Measurements from ENCODE around the gene SLC50A1.

The SLC50A1 gene

GRCh38 chr1:155172732-155173477, 37.3 kb downstream of the SLC50A1 start, which contains the start of gene KRTCAP2:
TSS of gene KRTCAP2 (minus strand) at chr1:155173304. CDS start at chr1:155173224, 80 bp downstream.
- DNase-seq, result peak; percentile 73 to 86

DNA sequence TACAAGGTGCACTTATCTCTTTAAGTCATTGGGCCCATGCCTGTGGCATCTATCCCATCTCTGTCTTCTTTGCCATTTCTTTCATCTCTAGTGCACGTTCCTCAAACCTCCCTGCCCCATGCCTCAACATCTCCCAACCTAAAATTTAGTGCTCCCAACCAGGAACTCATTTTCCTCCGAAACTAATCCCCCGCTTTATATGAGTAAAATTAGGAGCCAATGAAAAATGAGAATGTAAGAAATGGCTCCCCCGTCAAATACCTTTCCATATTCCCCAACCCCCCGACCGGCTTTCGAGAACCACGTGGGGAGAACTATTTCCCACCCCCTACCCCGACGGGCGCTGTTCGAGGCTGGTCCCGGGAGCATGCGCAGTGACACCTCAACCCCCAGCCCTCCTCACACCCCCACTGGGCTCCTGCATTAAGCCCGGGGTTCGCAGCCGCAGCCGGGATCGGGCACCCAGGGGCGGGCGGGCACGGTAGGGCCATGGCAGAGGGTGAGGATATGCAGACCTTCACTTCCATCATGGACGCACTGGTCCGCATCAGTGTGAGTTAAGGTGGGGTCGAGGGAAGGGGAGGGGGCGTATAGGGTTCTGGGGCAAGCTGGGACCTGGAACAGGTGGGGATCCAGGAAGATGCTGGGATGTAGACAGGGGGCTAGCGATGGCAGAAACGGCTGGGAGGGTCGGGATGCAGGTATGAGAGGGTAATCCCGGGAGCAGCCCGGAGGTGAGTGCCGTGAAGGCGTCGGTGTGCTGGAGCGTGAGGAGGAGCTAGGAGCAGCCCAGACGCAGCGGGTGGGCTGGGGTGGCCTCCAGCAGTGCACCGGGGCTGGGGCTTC, 38.0 kb downstream of the SLC50A1 start, which contains the start of gene TRIM46:
Gene TRIM46 (plus strand): TSS at position 372 of the 846 bp plus-strand sequence. CDS start 118 bp downstream, at position 490.
- DNase-seq, result no peak

DNA sequence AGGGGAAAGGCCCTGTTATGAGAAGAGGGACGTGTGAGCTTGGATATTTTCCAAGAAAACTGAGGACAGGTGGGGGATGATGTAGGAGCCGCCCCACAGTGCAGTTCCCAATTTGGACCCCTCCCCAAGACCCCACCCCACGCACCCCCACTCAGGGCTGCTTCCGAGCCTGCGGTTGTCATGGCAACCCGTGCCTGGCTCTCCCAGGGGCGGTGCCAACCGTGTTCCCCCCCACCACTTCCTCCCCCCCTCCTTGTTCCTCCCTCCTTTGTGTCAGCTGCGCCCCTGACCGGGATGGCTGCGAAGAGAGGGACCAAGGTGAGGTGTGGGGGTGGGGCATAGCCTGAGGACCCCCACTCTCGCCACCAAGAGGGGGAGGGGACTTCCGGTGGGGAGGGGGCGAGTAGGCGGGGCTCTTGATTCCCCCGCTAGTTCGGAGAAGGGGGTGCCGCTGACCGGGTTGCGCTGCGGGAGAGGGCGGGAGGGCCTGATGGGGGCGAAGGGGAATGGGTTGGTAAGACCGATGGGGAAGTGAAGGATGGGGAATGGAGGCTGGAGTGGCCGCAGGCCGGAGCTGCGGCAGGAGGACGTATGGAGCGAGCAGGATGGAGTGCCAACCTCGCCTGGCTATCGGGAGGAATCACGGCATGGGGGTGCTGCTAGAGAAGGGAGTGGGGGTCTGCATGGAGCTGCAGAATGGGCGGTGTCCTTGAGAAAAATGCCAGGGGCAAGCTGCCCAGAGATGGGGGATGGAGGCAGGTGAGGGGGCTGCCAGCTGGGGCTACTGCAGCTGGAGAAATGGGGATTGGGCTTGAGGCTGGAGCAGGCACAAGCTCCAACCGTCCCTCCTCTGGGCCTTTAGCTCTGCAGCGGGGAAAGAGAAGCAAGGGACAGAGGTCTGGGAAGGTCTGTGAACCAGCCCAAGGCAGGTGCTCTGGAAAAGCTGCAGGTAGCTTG, 39.0 kb downstream of the SLC50A1 start:
- no peak for DNase-seq

GRCh38 chr1:155175281-155175926, 39.8 kb downstream of the SLC50A1 start:
- no peak for DNase-seq

- DNase-seq, result no peak
Observed at GRCh38 chr1:155175927-155176371, 40.3 kb downstream of the SLC50A1 start.

GRCh38 chr1:155176544-155177071, 41.0 kb downstream of the SLC50A1 start:
- peak; percentile 44 to 50 for DNase-seq

DNA sequence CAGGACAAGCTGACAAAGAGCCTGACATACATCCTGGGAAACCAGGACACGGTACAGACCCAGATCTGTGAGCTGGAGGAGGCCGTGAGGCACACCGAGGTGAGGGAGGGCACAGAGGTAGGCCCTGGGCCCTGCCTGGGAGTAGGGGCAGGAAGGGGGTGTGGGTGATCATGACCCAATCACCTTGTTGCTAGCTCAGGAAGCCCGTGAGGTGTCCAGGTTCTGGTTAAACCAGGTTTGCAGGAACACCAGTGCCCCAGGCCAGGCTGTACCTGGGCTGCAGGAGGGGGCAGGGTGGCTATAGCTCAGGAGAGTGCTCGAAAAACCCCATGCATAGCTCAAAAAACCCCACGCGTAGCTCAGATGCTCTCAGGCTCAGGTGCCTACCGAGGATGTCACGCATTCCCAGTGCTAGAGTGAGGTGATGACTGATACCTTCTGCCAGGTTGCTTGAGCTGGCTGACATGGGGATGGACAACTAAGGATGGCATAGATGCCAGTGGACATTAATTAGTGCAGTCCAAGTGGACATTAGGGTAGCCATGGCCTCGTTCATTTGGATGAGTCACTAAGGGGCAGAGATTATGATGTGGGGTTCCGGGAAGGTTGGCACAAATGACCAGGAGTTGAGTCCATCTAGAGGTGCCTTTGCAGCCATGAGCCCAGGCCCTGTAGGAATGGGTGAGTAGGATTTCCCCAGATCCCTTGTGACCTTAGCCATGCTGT, 41.7 kb downstream of the SLC50A1 start:
- DNase-seq, result no peak

- no peak for DNase-seq
Observed at GRCh38 chr1:155177918-155178281, 42.2 kb downstream of the SLC50A1 start.

DNA sequence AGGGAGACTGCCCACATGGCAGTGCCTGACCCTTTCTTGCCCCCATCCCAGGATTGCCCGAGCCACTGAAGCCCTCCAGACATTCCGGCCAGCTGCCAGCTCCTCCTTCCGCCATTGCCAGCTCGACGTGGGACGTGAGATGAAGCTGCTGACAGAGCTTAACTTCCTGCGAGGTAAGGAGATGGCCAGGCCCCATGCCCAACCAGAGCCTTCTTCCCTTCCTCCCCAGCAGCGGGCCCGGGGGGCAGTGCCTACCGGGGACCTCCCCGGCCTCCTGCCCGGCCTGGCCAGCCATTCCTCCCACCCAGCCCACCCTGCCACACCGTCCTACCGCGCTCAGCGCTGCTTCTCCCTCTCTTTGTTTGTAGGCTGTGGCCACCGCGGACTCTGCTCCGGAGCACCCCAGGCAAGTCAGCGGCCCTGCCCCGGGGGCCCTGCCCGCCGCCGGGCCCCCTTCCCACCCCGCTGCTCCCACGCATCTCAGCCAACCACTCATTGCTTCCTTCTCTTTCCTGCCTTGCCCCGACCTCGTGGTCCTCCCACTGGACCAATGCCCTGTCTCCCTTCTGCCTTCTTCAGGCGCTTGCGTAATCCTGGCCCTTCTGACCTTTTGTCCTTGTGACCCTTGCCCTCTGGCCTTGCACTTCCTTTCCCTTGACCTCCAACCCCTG, 42.9 kb downstream of the SLC50A1 start:
- DNase-seq, result peak in 1 of 2 donors; percentile 25

DNA sequence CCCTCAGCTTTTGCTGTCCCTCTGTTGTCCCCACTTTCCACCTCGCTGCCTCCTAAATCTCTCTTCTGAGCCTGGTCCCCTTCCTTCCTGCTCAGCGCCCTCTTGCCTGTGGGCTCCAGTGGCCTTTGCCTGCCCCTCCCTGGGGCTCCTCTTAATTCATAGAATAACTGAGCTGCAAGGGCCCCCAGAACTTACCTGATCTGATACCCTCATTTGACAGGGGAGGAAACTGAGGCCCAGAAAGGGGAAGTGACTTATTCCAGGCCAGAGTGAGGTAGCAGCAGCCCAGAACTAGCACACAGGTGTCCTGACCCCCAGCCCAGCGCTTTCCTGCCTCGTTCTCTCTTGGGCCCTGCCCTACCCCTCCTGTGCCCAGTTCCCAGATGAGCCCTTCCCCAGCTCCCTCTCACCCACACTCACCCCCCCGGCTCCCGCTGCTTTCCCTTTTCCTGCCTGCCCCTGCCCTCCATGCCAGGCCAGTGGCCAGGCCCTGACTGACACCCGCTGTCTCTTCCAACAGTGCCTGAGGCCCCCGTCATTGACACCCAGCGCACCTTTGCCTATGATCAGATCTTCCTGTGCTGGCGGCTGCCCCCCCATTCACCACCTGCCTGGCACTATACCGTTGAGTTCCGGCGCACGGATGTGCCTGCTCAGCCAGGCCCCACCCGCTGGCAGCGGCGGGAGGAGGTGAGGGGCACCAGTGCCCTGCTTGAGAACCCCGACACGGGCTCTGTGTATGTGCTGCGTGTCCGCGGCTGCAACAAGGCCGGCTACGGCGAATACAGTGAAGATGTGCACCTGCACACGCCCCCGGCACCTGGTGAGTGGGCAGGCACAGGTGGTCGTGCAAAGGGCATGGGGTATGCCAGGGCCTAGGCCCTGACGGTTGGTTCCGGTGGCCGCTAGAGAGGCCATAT, 43.7 kb downstream of the SLC50A1 start:
- DNase-seq, result no peak

- DNase-seq, result no peak
Observed at GRCh38 chr1:155181371-155182051, 45.9 kb downstream of the SLC50A1 start.

- DNase-seq, result no peak
Observed at GRCh38 chr1:155182052-155182550, 46.4 kb downstream of the SLC50A1 start.

DNA sequence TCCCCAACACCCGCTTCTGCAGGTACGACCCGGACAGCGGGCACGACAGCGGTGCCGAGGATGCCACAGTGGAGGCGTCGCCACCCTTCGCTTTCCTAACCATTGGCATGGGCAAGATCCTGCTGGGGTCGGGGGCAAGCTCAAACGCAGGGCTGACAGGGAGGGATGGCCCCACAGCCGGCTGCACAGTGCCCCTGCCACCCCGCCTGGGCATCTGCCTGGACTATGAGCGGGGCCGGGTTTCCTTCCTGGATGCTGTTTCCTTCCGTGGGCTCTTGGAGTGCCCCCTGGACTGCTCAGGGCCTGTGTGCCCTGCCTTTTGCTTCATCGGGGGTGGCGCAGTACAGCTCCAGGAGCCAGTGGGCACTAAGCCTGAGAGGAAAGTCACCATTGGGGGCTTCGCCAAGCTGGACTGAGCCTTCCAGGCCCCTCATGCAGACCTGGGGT, 48.1 kb downstream of the SLC50A1 start:
- DNase-seq, result no peak

DNA sequence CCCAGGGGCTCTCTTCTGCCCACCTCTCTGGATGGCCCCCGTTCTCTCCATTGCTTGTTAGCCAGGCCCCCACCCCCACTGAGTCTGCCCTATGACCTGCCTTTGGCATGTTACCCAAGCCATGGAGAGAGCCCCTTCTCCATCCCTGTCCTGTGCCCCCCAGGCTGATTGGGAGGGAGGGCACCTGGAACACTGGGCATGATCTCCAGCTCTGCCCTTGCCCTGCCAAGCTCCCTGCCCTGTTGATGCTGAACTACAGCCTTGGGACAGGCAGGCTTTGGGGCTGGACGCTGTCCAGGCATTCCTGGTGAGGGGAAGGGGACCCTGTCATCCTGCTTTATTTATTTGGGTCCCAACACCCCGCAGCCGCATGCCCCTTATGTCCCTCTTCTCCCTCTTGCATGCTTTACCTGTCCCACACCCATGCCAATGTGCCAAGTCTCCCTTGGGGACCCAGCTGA, 48.7 kb downstream of the SLC50A1 start:
- no peak for DNase-seq

DNA sequence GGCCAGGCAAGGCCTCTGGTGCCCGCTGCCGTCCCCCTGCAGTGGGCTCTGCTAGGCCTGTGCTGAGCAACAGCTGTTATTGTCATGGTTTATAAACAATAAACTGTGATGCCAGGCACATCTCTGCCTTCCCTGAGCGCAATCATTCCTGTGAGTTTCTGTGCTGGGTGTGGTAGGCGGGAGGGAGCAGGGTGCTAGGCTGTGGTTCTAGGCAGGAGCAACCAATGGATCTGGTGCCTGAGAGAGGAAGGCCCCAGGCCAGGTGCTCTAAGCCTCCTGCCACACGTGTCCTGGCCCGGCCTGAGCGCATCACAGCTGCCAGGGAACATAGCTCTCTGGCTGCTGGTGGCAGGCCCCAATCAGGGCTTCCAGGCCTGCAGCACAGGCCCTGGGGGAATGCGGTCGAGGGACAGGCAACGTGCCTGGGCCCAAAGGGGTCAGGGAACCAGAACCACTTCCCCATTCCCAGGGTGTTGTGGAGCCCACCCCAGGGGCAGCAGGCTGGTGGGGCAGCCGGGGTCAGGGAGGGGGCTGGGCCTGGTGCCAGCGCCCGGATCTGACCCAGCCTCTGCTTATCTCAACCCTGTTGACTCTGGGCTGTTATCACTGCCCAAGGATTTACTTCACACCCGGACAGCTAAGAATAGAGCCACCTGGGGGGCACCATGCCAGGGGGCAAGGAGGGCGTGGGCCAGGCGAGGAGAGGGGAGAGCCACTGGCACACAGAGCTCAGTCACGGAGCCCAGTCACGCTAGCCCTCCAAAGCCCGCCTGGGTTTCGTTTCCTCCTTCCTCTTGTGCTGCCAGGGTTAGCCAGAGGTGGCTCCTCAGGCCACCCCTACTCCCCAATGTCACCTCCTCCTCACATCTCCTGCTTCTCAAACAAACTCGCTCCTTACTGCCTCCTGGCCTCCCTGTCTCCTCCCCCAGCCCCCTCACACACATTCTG, 49.5 kb downstream of the SLC50A1 start:
- DNase-seq, result peak in 1 of 2 donors; percentile 40

GRCh38 chr1:155185783-155186066, 50.1 kb downstream of the SLC50A1 start:
- DNase-seq, result no peak

DNA sequence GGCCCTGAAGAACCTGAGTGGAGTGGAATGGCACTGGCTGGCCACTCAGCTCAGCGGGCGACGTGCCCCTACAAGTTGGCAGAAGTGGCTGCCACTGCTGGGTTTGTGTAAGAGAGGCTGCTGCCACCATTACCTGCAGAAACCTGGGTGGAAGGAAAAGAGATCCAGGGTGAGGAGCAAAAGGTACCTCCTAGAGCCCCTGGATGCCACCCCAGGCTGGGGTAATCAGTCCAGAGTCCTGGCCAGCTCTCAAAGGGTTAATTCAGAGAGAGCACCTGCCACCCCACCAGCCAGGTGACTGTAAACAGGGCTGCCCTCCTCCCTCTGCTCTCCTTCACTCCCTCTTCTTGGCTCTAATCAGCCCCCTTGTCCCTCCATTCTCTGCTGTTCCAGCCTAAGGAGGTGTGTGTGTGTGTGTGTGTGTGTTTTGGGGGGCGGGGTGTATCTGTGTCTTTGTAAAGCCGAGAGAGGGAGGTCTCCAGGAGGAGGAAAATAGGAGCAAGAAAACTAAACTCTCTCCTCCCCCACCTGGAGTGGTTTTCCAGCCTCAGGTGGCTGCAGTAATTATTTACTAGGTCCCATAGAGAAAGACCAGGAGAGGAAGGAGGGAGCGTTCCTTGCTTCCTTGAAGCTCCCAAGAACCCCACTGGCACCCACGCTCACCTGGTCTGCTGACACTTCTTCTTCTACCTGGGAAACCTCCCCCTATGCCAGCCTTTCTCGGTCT, 50.6 kb downstream of the SLC50A1 start:
- DNase-seq, result no peak
